Measurements from ENCODE around the gene CDK16. TPM values are rescaled to one million over a fixed set of nuclear protein-coding genes. Genes with fewer than 3 reads are reported as not detected.

The CDK16 gene
- total RNA-seq, 1 experiment from 2014 or later = 129 TPM

- H3K27ac Mint-ChIP-seq (ENCODE audit: unreplicated experiment) = no peak overlapping the region
- H3K4me3 Mint-ChIP-seq (ENCODE audit: unreplicated experiment) = no peak overlapping the region
- no peaks in the 10 kb centered on the region for H3K9me3 Mint-ChIP-seq (ENCODE audit: unreplicated experiment)
Measured at GRCh38 chrX:47180346-47180745, 38.1 kb upstream of the CDK16 start.

GRCh38 chrX:47181301-47181700 lies 37.2 kb upstream of the CDK16 start:
- H3K4me1 Mint-ChIP-seq (ENCODE audit: low read depth, unreplicated experiment) = no peaks in the 10 kb centered on the region
- no peaks in the 10 kb centered on the region for H3K9me3 Mint-ChIP-seq (ENCODE audit: unreplicated experiment)
- H3K27me3 Mint-ChIP-seq (ENCODE audit: insufficient read depth, unreplicated experiment) = no peaks in the 10 kb centered on the region
- DNase-seq = no peak
- BruUV-seq (replicated peaks) = no TSS peak
- H3K36me3 ChIP-seq (ENCODE audit: control insufficient read depth, insufficient read depth, low read length) = no peaks in the 10 kb centered on the region; the same call in none of the 2 replicates
- H3K27me3 ChIP-seq (replicated peaks; ENCODE audit: control insufficient read depth, insufficient read depth, low read length) = no peaks in the 10 kb centered on the region
- H3K4me3 Mint-ChIP-seq (ENCODE audit: unreplicated experiment) = no peak overlapping the region
- H3K36me3 Mint-ChIP-seq (ENCODE audit: insufficient read depth, unreplicated experiment) = peaks cover 59% of the 10 kb centered on the region
- H3K27ac Mint-ChIP-seq (ENCODE audit: unreplicated experiment) = no peak overlapping the region
- intact Hi-C loops (cut with micrococcal nuclease; ENCODE audit: unreplicated experiment) = no loop called here
- no peaks in the 10 kb centered on the region for H3K4me1 ChIP-seq
- H3K9me3 ChIP-seq = no peaks in the 10 kb centered on the region
- ChIA-PET CTCF (no interaction called here), POLR2A (no interaction called here)
- H3K4me3 ChIP-seq (ENCODE audit: low read depth, low read length) = no peak overlapping the region
- TF ChIP-seq CTCF (IDR thresholded peaks at IDR 0.05; ENCODE audit: insufficient read depth in 1 of 2, low read depth in 1 of 2, low read length in 1 of 2, severe bottlenecking in 1 of 2, unreplicated experiment in 1 of 2) = no peak

More at GRCh38 chrX:47180346-47180745, 38.1 kb upstream of the CDK16 start:
- Histone ChIP-seq H3K9me3 (no peaks in the 10 kb centered on the region), H3K36me3 (ENCODE audit: control insufficient read depth, insufficient read depth, low read length) (no peaks in the 10 kb centered on the region; the same call in none of the 2 replicates), H3K27me3 (replicated peaks; ENCODE audit: control insufficient read depth, insufficient read depth, low read length) (no peaks in the 10 kb centered on the region), H3K4me1 (no peaks in the 10 kb centered on the region), H3K4me3 (ENCODE audit: low read depth, low read length) (no peak overlapping the region)
- DNase-seq = no peak
- peaks cover 61% of the 10 kb centered on the region for H3K36me3 Mint-ChIP-seq (ENCODE audit: insufficient read depth, unreplicated experiment)
- no TSS peak for BruUV-seq (replicated peaks)
- intact Hi-C loops (cut with micrococcal nuclease; ENCODE audit: unreplicated experiment) = no loop called here
- no peaks in the 10 kb centered on the region for H3K27me3 Mint-ChIP-seq (ENCODE audit: insufficient read depth, unreplicated experiment)
- CTCF ChIA-PET = no interaction called here
- no peak for TF ChIP-seq CTCF (IDR thresholded peaks at IDR 0.05; ENCODE audit: insufficient read depth in 1 of 2, low read depth in 1 of 2, low read length in 1 of 2, severe bottlenecking in 1 of 2, unreplicated experiment in 1 of 2)
- H3K4me1 Mint-ChIP-seq (ENCODE audit: low read depth, unreplicated experiment) = no peaks in the 10 kb centered on the region
- POLR2A ChIA-PET = no interaction called here

- no peaks in the 10 kb centered on the region for H3K4me1 ChIP-seq
- H3K4me3 ChIP-seq (ENCODE audit: low read depth, low read length) = no peak overlapping the region
- no peaks in the 10 kb centered on the region for H3K9me3 Mint-ChIP-seq (ENCODE audit: unreplicated experiment)
- no TSS peak for BruUV-seq (replicated peaks)
- H3K27ac Mint-ChIP-seq (ENCODE audit: unreplicated experiment) = no peak overlapping the region
- ChIA-PET POLR2A (no interaction called here), CTCF (no interaction called here)
- DNase-seq = no peak
- TF ChIP-seq CTCF (IDR thresholded peaks at IDR 0.05; ENCODE audit: insufficient read depth in 1 of 2, low read depth in 1 of 2, low read length in 1 of 2, severe bottlenecking in 1 of 2, unreplicated experiment in 1 of 2) = no peak
- H3K27me3 Mint-ChIP-seq (ENCODE audit: insufficient read depth, unreplicated experiment) = no peaks in the 10 kb centered on the region
- H3K36me3 Mint-ChIP-seq (ENCODE audit: insufficient read depth, unreplicated experiment) = peaks cover 56% of the 10 kb centered on the region
- no peaks in the 10 kb centered on the region for H3K27me3 ChIP-seq (replicated peaks; ENCODE audit: control insufficient read depth, insufficient read depth, low read length)
- intact Hi-C loops (cut with micrococcal nuclease; ENCODE audit: unreplicated experiment) = no loop called here
- no peaks in the 10 kb centered on the region for H3K9me3 ChIP-seq
- no peak overlapping the region for H3K4me3 Mint-ChIP-seq (ENCODE audit: unreplicated experiment)
- no peaks in the 10 kb centered on the region for H3K4me1 Mint-ChIP-seq (ENCODE audit: low read depth, unreplicated experiment)
- H3K36me3 ChIP-seq (ENCODE audit: control insufficient read depth, insufficient read depth, low read length) = no peaks in the 10 kb centered on the region; the same call in none of the 2 replicates
Measured at GRCh38 chrX:47182106-47182700, 36.3 kb upstream of the CDK16 start.
